Tibial artery (tissue), 4 donors: ENCODE results near the gene CYP27B1.

ENCODE experiments used
- DNase-seq, 2 donors: peaks; one replicate each; pipeline ENCODE4 v3.0.0-alpha.2; 2019
- H3K27ac ChIP-seq, 2 donors: fragments of 200-600 bp; sonication (generic) in 1 of 2; 1 replicate in 1 of 2; 2 replicates in 1 of 2; pipeline ENCODE4 v1.5.1; 2018 to 2019; ENCODE audit warnings: mild to moderate bottlenecking in 1 of 2
- H3K27me3 ChIP-seq, 2 donors: fragments of 200-600 bp; sonication (generic) in 1 of 2; one replicate each; pipeline versions ENCODE4 v1.5.1 to v1.6.0; 2016 to 2019
- H3K36me3 ChIP-seq, 3 donors: fragments of 200-600 bp; sonication (generic) in 2 of 3; one replicate each; pipeline ENCODE4 v1.5.1; 2016 to 2019; ENCODE audit warnings: mild to moderate bottlenecking in 2 of 3
- H3K4me1 ChIP-seq, 4 donors: fragments of 200-600 bp; sonication (generic) in 2 of 4; 1 replicate in 3 of 4; 2 replicates in 1 of 4; pipeline ENCODE4 v1.5.1; 2016 to 2019
- H3K4me3 ChIP-seq, 2 donors: fragments of 200-600 bp; sonication (generic) in 1 of 2; 1 replicate in 1 of 2; 2 replicates in 1 of 2; pipeline ENCODE4 v1.5.1; 2018 to 2019; ENCODE audit warnings: mild to moderate bottlenecking in 2 of 2
- H3K9me3 ChIP-seq, 3 donors: fragments of 200-600 bp; sonication (generic) in 1 of 3; one replicate each; pipeline ENCODE4 v1.5.1; 2016 to 2019
- CTCF ChIP-seq, 2 experiments: fragments of 200-600 bp in 1 of 2; fragments of 450-650 bp in 1 of 2; IDR thresholded peaks; one replicate each; pipeline ENCODE4 v1.5.1; 2017 to 2019; ENCODE audit warnings: antibody characterized with exemption in 2 of 2, mild to moderate bottlenecking in 1 of 2, moderate library complexity in 1 of 2
- intact Hi-C: fragments of 100-400 bp; cut with DNase I; formaldehyde crosslinking; loops from one replicate; pipeline ENCODE4 v1.15.0; 2023; ENCODE audit warnings: low total_unique reads

The CYP27B1 gene

GRCh38 chr12:57807285-57807684, 40.4 kb upstream of the CYP27B1 start:
- H3K9me3 ChIP-seq = no peaks in the 10 kb centered on the region
- no peak overlapping the region for H3K4me3 ChIP-seq
- peaks cover 0 to 6% (median 4%) of the 10 kb centered on the region in 4 donors for H3K4me1 ChIP-seq
- DNase-seq = no peak
- no peaks in the 10 kb centered on the region for H3K27me3 ChIP-seq
- H3K27ac ChIP-seq = no peak overlapping the region
- no peak for TF ChIP-seq CTCF (IDR thresholded peaks at IDR 0.05)
- peaks cover 19 to 79% (median 51%) of the 10 kb centered on the region in 3 donors for H3K36me3 ChIP-seq
- intact Hi-C loops = no loop called here

- no peaks in the 10 kb centered on the region for H3K27me3 ChIP-seq
- H3K4me1 ChIP-seq = peaks cover 0 to 6% (median 4%) of the 10 kb centered on the region in 4 donors
- no peak overlapping the region for H3K27ac ChIP-seq
- intact Hi-C loops = no loop called here
- TF ChIP-seq CTCF (IDR thresholded peaks at IDR 0.05) = no peak
- no peak overlapping the region for H3K4me3 ChIP-seq
- no peaks in the 10 kb centered on the region for H3K9me3 ChIP-seq
- peaks cover 22 to 79% (median 57%) of the 10 kb centered on the region in 3 donors for H3K36me3 ChIP-seq
- no peak for DNase-seq
Observed at GRCh38 chr12:57806677-57807076, 39.8 kb upstream of the CYP27B1 start.

- peak; percentile 77 to 82 for TF ChIP-seq CTCF (IDR thresholded peaks at IDR 0.05)
- Histone ChIP-seq H3K27ac (peak overlapping the region; percentile 23 to 64), H3K4me3 (no peak overlapping the region), H3K36me3 (peaks cover 19 to 78% (median 63%) of the 10 kb centered on the region in 3 donors), H3K4me1 (peaks cover 0 to 6% (median 4%) of the 10 kb centered on the region in 4 donors), H3K27me3 (no peaks in the 10 kb centered on the region), H3K9me3 (no peaks in the 10 kb centered on the region)
- intact Hi-C loops = loop anchor here (5.0 kb wide), 1 partner anchor 104 kb away; no protein-coding TSS in a partner anchor
- no peak for DNase-seq
Observed at GRCh38 chr12:57803319-57803893, 36.5 kb upstream of the CYP27B1 start.

GRCh38 chr12:57802607-57803006, 35.7 kb upstream of the CYP27B1 start:
- no peaks in the 10 kb centered on the region for H3K27me3 ChIP-seq
- H3K27ac ChIP-seq = no peak overlapping the region
- H3K4me3 ChIP-seq = no peak overlapping the region
- DNase-seq = no peak
- H3K9me3 ChIP-seq = no peaks in the 10 kb centered on the region
- peaks cover 19 to 75% (median 58%) of the 10 kb centered on the region in 3 donors for H3K36me3 ChIP-seq
- intact Hi-C loops = loop anchor here (5.0 kb wide), 1 partner anchor 105 kb away; no protein-coding TSS in a partner anchor
- no peak for TF ChIP-seq CTCF (IDR thresholded peaks at IDR 0.05)
- peaks cover 0 to 6% (median 4%) of the 10 kb centered on the region in 4 donors for H3K4me1 ChIP-seq

GRCh38 chr12:57800965-57801364, 34.1 kb upstream of the CYP27B1 start:
- intact Hi-C loops = loop anchor here (5.0 kb wide), 1 partner anchor 106 kb away; no protein-coding TSS in a partner anchor
- Histone ChIP-seq H3K4me1 (peaks cover 0 to 6% (median 4%) of the 10 kb centered on the region in 4 donors), H3K9me3 (no peaks in the 10 kb centered on the region), H3K27me3 (no peaks in the 10 kb centered on the region), H3K27ac (no peak overlapping the region), H3K4me3 (no peak overlapping the region), H3K36me3 (peaks cover 29 to 76% (median 59%) of the 10 kb centered on the region in 3 donors)
- no peak for TF ChIP-seq CTCF (IDR thresholded peaks at IDR 0.05)
- DNase-seq = no peak
